Breast epithelium (tissue), 4 donors: ENCODE measurements around the gene GOLGA1. TPM values are rescaled to one million over a fixed set of nuclear protein-coding genes. Genes with fewer than 3 reads are reported as not detected.

Source experiments
- DNase-seq, 2 donors: peaks; one replicate each; pipeline ENCODE4 v3.0.0-alpha.2; 2019; ENCODE audit warnings: low spot score in 2 of 2
- H3K27ac ChIP-seq, 2 donors: fragments of 200-600 bp; sonication (generic) in 1 of 2; one replicate each; pipeline ENCODE4 v1.5.1; 2016 to 2019; ENCODE audit warnings: mild to moderate bottlenecking in 1 of 2
- H3K27me3 ChIP-seq, 2 donors: fragments of 200-600 bp; sonication (generic) in 1 of 2; one replicate each; pipeline versions ENCODE4 v1.5.1 to v1.6.0; 2017 to 2019; ENCODE audit warnings: control low read depth in 1 of 2, mild to moderate bottlenecking in 1 of 2
- H3K36me3 ChIP-seq: fragments of 200-600 bp; one replicate; pipeline ENCODE4 v1.5.1; 2019
- H3K4me1 ChIP-seq, 2 donors: fragments of 200-600 bp; sonication (generic); one replicate each; pipeline ENCODE4 v1.5.1; 2016 to 2019; ENCODE audit warnings: control low read depth in 1 of 2
- H3K4me3 ChIP-seq, 3 donors: fragments of 200-600 bp; sonication (generic); 1 replicate in 2 of 3; 2 replicates in 1 of 3; pipeline ENCODE4 v1.5.1; 2016 to 2019; ENCODE audit warnings: mild to moderate bottlenecking in 3 of 3, moderate library complexity in 2 of 3
- H3K9me3 ChIP-seq, 2 donors: fragments of 200-600 bp; sonication (generic) in 1 of 2; one replicate each; pipeline ENCODE4 v1.5.1; 2016 to 2019; ENCODE audit warnings: control low read depth in 1 of 2
- CTCF ChIP-seq, 3 donors: fragments of 450-650 bp; IDR thresholded peaks; one replicate each; pipeline ENCODE4 v1.5.1; 2016 to 2017; ENCODE audit warnings: antibody characterized with exemption in 3 of 3, mild to moderate bottlenecking in 3 of 3, moderate library complexity in 3 of 3
- POLR2A ChIP-seq: fragments of 450-650 bp; IDR thresholded peaks from one replicate; pipeline ENCODE4 v1.6.1; 2016; ENCODE audit warnings: antibody characterized with exemption, mild to moderate bottlenecking, moderate library complexity
- POLR2AphosphoS5 ChIP-seq, 3 donors: sonication (generic); formaldehyde crosslinking; IDR thresholded peaks; one replicate each; pipeline ENCODE4 v1.6.1; 2017; ENCODE audit warnings: antibody characterized with exemption in 3 of 3
- intact Hi-C: fragments of 100-400 bp; cut with DNase I; formaldehyde crosslinking; loops from one replicate; pipeline ENCODE4 v1.15.1; 2023; ENCODE audit warnings: low total_unique reads
- total RNA-seq, 3 donors: library from RNA; depleted of rRNA; stranded (reverse); fragments of >200 nt; gene quantifications; one replicate each; pipeline ENCODE4 v1.1.0, GENCODE V29; 2016

GOLGA1 gene
- total RNA-seq, 3 donors from 2014 or later: 20.6 to 23.0 (median 21.1) TPM

DNA sequence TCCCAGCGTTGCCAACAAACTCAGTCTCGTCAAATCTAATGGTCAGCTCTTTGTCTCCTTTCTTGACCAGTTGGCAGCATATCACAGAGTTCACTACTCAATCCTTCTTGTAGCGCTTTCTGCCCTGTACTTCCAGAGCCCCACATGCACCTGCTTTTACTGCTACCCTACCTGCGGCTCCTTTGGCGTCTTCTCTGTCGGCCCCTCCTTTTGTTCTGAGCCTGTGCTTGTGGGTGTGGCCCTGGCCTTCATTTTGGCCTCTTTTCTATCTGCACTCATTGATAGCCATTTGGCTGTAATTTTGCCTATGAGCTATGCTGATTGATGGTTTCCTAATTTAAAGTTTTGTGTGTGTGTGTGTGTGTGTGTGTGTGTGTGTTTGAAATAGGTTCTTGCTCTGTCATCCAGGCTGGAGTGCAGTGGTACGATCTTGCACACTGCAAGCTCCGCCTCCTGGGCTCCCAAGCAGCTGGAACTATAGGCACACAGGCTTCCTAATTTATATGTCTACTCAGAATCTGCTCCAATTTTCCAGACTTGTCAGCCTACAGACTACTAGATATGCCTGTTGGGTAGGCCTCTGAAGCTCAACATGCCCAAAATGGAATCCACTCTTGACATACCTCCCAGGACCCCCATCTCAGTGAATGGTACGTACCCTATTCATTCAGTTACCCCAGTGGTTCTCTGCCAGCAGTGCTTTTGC, 46.7 kb downstream of the GOLGA1 start:
- Histone ChIP-seq H3K9me3 (no peaks in the 10 kb centered on the region), H3K4me1 (no peaks in the 10 kb centered on the region), H3K36me3 (no peaks in the 10 kb centered on the region), H3K27ac (no peak overlapping the region), H3K27me3 (no peaks in the 10 kb centered on the region), H3K4me3 (no peak overlapping the region)
- DNase-seq: no peak
- no peak for TF ChIP-seq POLR2A
- no peak for TF ChIP-seq POLR2AphosphoS5 (IDR thresholded peaks at IDR 0.05)
- TF ChIP-seq CTCF (IDR thresholded peaks at IDR 0.05): no peak
- intact Hi-C loops: loop anchor here (1.0 kb wide), 1 partner anchor 13 kb away; no protein-coding TSS in a partner anchor

GRCh38 chr9:124890179-124890578, 50.7 kb downstream of the GOLGA1 start:
- H3K27ac ChIP-seq: no peak overlapping the region
- no peaks in the 10 kb centered on the region for H3K4me1 ChIP-seq
- TF ChIP-seq POLR2AphosphoS5 (IDR thresholded peaks at IDR 0.05) (no peak), CTCF (IDR thresholded peaks at IDR 0.05) (no peak), POLR2A (no peak)
- intact Hi-C loops: no loop called here
- DNase-seq: no peak
- no peaks in the 10 kb centered on the region for H3K36me3 ChIP-seq
- no peak overlapping the region for H3K4me3 ChIP-seq
- H3K9me3 ChIP-seq: no peaks in the 10 kb centered on the region
- H3K27me3 ChIP-seq: no peaks in the 10 kb centered on the region

- intact Hi-C loops: loop anchor here (5.0 kb wide), 1 partner anchor 1498 kb away; no protein-coding TSS in a partner anchor
- TF ChIP-seq CTCF (IDR thresholded peaks at IDR 0.05): no peak
- TF ChIP-seq POLR2A: no peak
- TF ChIP-seq POLR2AphosphoS5 (IDR thresholded peaks at IDR 0.05): no peak
- Histone ChIP-seq H3K4me1 (no peaks in the 10 kb centered on the region), H3K36me3 (no peaks in the 10 kb centered on the region), H3K4me3 (no peak overlapping the region), H3K9me3 (no peaks in the 10 kb centered on the region), H3K27me3 (no peaks in the 10 kb centered on the region), H3K27ac (no peak overlapping the region)
- no peak for DNase-seq
These were observed 51.9 kb downstream of the GOLGA1 start for GRCh38 chr9:124889006-124889405.

GRCh38 chr9:124887832-124888231, 53.1 kb downstream of the GOLGA1 start:
- Histone ChIP-seq H3K27ac (no peak overlapping the region), H3K27me3 (no peaks in the 10 kb centered on the region), H3K9me3 (no peaks in the 10 kb centered on the region), H3K4me3 (no peak overlapping the region), H3K36me3 (no peaks in the 10 kb centered on the region), H3K4me1 (no peaks in the 10 kb centered on the region)
- TF ChIP-seq POLR2A (no peak), CTCF (IDR thresholded peaks at IDR 0.05) (no peak), POLR2AphosphoS5 (IDR thresholded peaks at IDR 0.05) (no peak)
- intact Hi-C loops: loop anchor here (5.0 kb wide), 1 partner anchor 1499 kb away; no protein-coding TSS in a partner anchor
- DNase-seq: no peak

- Histone ChIP-seq H3K36me3 (no peaks in the 10 kb centered on the region), H3K27ac (no peak overlapping the region), H3K4me1 (no peaks in the 10 kb centered on the region), H3K27me3 (no peaks in the 10 kb centered on the region), H3K4me3 (no peak overlapping the region), H3K9me3 (no peaks in the 10 kb centered on the region)
- DNase-seq: no peak
- intact Hi-C loops: loop anchor here (5.0 kb wide), 1 partner anchor 1500 kb away; no protein-coding TSS in a partner anchor
- TF ChIP-seq POLR2AphosphoS5 (IDR thresholded peaks at IDR 0.05) (no peak), CTCF (IDR thresholded peaks at IDR 0.05) (no peak), POLR2A (no peak)
These were observed 53.9 kb downstream of the GOLGA1 start for GRCh38 chr9:124886866-124887492.
